NCI-H1694 treated with DMSO at 0.1 percent for 48 hours (cell line): ENCODE measurements around the gene RNU6-9.
"Not testable (repeated sequence)": the region's sequence is repeated elsewhere in the genome, so short reads cannot be mapped to it uniquely, and the experiment has no call there.

Source experiments
- DNase-seq: peaks from one replicate; lab custom pipeline; 2025; lab: John Stamatoyannopoulos, UW

Gene RNU6-9

DNA sequence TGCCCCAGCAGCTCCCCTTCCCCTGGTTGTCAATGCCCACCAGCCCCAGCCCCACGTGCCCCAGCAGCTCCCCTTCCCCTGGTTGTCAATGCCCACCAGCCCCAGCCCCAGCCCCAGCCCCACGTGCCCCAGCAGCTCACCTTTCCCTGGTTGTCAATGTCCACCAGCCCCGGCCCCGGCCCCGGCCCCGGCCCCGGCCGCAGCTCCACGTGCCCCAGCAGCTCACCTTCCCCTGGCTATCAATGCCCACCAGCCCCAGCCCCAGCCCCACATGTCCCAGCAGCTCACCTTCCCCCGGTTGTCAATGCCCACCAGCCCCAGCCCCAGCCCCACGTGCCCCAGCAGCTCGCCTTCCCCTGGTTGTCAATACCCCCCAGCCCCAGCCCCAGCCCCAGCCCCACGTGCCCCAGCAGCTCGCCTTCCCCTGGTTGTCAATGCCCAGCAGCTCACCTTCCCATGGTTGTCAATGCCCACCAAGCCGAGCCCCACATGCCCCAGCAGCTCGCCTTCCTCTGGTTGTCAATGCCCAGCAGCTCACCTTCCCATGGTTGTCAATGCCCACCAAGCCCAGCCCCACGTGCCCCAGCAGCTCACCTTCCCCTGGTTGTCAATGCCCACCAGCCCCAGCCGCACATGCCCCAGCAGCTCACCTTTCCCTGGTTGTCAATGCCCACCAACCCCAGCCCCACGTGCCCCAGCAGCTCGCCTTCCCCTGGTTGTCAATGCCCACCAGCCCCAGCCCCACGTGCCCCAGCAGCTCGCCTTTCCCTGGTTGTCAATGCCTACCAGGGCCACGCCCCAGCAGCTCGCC lies 14.3 kb upstream of the RNU6-9 start:
- not testable (repeated sequence) for DNase-seq

DNA sequence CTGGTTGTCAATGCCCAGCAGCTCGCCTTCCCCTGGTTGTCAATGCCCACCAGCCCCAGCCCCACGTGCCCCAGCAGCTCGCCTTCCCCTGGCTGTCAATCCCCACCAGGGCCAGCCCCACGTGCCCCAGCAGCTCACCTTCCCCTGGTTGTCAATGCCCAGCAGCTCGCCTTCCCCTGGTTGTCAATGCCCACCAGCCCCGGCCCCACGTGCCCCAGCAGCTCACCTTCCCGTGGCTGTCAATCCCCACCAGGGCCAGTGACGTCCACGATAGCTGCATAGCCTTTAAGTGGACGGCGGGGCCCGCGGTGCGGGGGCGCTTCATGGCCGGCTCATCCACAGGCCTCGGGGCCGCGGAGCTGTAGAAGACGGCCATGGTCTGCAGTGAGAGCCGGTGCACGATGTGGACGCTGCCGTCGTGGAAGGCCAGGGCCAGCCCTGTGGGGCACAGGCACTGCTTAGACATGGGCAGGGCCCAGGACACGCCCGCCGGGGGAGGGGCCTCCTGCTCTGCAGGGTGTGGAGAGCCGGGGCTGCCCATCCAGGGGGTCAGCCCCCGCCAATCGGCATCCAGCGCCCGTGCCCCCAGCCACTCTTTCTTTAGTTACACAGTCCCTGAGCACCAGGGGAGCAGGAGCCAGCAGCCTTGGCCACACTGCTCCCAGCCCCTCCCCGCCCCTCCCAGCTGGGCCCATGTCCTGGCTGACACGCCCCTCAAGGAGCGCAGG lies 13.4 kb upstream of the RNU6-9 start:
- DNase-seq, result no peak

DNA sequence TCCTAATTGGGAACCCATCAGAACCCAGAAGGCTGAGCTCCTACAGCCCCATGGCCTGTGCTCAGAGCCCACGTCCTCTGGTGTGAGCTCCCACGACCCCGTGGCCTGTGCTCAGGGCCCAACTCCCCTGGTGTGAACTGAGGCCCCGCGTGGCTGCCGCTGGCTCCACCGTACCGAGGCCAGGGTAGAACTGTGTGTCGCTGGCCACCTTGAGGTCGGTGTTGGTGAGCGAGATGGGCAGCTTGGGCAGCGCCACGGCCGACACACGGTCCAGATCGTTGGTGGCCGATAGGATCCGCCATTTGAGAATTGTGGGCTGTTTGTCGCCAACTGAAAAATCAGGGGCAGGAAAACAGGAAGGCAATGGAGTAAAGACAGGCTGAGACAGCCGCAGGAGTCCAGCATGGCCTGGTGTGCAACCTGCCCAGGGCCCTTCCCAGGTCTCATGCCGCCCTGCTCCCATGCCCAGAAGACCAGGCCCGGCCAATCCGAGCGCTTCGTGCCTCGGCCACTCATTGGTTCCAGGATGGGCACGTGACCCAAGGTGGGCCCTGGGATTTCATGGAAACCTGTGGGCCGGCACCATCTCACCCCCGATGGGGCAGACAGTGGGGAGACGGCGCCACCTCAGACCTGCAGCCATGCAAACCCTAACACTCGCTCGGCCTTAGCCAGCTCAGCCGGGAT lies 11.8 kb upstream of the RNU6-9 start:
- no peak for DNase-seq

DNA sequence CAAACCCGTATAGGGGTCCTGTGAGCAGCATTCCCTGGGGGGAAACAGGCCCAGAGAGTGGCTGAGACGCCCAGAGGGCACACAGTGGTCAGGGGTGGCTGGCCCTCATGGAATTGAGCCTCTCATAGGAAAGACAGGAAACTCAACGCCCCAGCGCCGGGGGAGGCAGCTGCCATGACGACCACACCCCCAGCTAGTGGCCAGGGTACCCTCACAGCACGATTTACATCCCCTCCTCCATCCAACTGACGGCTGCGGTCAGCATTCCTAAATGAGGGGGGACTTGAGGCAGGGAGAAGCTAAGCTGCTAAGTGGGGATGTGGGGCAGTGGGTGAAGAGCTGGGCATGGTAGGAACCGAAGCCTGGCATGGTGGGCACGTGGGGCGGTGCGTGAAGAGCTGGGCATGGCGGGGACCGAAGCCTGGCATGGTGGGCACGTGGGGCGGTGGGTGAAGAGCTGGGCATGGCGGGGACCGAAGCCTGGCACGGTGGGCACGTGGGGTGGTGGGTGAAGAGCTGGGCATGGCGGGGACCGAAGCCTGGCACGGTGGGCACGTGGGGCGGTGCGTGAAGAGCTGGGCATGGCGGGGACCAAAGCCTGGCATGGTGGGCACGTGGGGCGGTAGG lies 10.3 kb upstream of the RNU6-9 start:
- DNase-seq, result no peak

DNA sequence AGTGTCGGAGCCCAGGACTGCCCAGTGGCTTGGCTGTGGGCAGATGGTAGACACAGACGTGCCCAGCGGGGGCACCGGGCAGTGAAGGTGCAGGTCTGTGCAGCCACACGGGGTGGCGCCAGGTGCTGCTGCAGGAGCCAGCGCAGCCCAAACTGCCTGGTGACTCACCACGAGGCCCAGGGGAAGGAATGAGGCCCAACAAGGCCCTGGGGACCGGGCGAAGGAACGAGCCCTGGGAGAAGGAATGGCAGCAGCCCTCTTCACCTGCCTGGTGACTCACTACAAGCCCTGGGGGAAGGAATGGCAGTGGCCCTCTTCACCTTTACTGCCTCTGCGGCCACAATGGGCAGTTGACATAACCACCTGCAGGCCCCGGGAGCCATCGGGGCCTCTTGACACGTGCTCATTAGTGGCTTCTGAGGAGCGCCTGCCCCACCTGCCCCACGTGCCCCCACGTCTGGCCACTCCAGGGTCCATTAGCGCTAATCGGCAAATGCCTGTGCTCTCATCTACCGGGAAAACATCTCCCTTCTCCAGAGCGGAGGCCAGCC lies 9.5 kb upstream of the RNU6-9 start:
- DNase-seq, result no peak

DNA sequence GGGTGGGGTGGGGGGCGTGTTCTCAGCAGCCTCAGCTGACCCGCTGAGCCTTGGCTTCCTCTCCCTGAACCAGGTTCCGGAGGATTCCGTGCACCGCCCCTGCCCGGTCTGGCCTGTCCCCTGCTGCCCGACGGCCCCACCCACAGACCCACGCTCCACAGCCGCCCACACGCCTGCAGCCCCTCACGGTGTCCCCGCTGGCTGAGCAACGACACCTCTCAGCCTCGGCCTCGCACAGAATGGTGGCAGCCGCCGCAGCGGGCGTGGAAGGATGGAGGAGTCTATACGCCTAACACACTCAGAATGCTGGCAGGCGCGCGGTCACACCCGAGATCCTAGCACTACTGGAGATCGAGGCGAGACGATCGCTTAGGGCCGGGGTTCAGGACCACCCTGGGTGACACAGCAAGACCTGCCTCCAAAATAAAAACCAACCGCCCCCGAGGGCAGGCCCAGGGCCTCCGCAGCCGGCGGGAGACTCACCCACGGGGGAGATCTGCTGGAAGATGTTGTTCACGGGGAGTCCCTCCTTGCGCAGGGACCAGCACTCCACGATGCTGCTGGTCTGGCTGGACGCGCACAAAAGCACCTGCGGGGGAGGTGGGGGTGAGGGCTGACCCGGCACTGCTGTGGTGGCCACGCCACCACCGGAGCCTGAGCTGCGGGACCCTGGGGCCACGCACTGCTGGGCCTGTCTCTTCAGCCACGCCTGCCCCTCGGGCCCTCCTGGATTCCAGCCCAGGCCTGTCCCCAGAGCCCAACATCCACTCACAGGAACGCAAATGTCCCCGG lies 8.7 kb upstream of the RNU6-9 start:
- DNase-seq, result no peak

DNA sequence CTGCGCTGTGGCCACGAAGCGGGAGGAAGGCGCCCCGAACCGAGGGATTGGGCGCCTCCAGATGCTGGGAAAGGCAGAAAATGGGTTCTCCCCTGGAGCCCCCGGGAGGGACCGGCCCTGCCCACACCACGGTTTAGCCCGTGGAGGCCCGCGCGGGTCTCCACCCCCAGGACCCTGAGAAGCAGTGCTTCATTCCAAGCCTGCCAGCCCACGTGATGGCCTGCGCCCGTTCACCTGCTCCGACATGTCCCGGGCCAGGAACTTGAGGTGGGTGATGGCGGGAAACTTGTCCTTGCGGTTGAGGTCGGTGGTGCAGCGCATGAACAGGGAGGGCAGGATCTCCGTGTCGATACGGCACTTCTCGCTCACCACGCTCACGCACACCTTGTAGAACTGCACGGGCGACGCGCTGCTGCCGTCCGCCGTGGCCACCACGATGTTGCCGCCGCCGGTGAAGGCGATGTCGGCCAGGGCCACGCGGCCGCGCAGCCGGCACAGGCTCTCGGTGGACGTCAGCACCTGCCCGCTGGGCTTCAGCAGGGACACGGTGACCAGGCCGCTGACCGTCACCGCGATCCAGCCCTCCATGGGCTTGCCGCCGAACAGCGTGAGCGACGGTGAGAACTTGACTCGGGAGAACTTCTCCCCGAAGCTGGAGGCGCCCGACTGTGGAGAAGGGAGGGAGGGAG lies 7.6 kb upstream of the RNU6-9 start:
- no peak for DNase-seq

DNA sequence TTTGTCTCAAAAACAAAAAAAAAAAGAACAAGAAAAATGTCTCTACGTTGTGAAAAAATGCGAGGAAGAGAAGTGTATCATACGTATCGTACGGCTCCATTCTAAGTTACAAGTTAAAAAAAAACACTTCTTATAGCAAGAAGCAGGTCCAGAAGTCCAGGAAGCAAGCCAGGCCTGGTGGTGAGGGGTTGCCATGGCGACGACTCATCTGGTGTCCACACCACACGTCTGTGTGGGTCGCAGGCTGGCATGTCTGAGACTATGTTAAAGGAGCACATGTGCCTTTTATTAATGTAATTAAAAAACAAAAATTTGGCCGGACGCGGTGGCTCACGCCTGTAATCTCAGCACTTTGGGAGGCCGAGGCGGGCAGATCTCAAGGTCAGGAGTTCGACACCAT lies 6.2 kb upstream of the RNU6-9 start:
- no peak for DNase-seq

DNA sequence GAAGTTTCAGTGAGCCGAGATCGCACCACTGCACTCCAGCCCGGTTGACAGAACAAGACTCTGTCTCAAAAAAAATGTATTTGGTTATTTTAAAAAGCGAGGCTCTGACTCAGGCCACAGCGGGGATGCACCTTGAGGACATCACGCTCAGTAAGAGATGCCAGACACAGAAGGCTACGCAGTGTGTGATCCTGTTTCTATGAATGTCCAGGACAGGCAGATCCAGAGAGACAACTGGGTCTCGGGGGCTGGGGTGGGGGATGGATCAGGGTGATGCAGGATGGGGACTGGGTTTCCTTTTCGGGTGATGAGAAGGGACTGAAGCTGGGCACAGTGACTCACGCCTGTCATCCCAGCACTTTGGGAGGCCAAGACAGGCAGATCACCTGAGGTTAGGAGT lies 5.7 kb upstream of the RNU6-9 start:
- no peak for DNase-seq

DNA sequence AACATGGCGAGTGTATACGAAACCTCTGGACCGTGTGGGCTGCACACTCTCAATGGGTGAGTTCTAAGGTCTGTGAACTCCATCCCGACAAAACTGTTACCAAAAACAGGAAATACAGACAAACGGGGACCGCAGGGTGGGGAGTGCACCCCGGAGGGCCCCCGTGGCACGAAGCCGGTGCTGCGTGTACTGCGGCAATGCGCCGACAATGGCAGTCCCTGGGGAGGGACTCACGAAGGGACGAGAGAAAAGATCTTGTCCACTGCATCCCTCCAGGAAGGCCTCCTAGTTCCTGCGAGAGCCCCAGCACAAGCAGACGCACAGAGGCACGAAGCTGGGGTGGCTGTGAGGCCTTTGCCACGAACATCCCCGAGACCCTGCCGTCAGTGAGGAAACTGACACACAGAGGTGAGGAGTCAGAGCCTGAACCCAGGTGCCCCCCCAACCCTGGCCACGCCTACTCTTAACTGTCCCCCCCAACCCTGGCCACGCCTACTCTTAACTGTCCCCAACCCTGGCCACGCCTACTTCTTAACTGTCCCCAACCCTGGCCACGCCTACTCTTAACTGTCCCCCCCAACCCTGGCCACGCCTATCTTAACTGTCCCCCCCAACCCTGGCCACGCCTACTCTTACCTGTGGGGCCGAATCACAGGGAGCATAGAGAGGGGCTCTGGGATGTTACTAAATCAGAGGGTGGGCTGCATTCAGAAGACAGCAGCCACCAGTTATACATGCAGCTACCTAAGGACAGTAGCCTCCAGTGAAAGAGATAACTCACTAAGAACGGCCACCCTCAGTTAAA lies 4.5 kb upstream of the RNU6-9 start:
- DNase-seq, result no peak

DNA sequence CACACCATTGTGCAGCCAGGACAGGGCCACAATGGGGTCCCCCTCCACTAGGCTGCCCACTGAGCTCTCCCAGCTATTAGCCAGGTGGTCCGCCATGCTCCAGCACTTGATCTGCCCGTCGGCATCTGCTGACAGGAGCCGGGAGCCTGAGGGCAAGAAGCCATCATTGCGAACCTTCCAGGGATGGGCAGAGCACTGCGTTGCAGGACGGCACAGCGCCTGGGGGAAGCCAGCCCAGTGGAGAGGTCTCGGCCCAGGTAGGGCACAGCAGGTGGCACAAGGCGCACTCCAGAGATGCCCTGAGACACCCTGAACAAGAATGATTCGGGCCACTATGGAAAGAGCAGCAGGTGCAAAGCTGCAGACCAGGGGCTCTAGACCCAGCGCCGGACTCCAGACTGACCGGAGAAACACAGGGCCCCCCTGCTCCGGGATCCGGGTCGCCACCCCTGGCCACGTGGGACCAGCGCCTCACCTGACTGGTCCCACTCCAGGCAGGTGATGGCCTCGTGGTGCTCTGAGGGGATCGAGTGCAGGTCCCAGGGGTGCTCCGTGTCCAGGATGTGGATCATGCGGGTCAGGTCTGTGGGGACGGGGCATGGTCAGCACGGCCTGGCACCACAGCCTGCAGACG lies 3.5 kb upstream of the RNU6-9 start:
- no peak for DNase-seq

DNA sequence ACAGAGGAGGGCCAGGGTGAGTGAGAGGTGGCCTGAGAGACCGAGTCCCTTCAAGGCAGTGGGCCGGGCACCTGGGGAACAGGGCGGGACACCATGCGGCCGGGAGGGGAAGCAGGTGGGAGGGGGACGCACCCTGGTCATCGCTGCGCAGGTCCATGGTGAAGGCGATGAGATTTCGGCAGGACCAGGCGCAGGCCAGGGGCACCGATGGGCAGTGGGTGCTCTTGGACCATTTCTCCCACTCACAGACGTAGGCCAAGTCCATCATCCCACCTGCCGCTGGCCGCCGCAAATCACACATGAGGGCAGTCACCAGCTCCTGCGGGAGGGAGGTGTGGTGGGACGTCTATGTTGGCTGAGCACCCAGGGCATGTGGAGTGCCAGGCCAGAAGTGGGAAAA lies 2.5 kb upstream of the RNU6-9 start:
- no peak for DNase-seq

DNA sequence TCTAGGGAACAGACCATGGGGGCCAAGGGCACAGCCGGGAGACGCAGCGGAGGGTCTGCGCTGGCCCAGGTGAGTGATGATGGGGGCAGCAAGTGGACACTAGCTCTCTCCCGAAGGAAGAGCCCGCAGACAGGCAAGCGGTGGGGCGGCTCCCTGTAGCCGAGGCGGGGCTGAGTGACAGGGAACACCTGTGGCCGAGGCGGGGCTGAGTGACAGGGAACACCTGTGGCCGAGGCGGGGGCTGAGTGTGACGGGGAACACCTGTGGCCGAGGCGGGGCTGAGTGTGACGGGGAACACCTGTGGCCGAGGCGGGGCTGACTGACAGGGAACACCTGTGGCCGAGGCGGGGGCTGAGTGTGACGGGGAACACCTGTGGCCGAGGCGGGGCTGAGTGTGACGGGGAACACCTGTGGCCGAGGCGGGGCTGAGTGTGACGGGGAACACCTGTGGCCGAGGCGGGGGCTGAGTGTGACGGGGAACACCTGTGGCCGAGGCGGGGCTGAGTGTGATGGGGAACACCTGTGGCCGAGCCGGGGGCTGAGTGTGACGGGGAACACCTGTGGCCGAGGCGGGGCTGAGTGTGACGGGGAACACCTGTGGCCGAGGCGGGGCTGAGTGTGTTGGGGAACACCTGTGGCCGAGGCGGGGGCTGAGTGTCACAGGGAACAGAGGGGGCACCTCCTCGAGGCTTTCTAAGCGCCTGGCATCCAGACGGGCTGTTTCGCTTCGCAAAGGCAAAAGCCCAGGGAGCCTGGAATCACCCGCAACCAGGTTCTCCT lies 1.7 kb upstream of the RNU6-9 start:
- DNase-seq, result not testable (repeated sequence)

DNA sequence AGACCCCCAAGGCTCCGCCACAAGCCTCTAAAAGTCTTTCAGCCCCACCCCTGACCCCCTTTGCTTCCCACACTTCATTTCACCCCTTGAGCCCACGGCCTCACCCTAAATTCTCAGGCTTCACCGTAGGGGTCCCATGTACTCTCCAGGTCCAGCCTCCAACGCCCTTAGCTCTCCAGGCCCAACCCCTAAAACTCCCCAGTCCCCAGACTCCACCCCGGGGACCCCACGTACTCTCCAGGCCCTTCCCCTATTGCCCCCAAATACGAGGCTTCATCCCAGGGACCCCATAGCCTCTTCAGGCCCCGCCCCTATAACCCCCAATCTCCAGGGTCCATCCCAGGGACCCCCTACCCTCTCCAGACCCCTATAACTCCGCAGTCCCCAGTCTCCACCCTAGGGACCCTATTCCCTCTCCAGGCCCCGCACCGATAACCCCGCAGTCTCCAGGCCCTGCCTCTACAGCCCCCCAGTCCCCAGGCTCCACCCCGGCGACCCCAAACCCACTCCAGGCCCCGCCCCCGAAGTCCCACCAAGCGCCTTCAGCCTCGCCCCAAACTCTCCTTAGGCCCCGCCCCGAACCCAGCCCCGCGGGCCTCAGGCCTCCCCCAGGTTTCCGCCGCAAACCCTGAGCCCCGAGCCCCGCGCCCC lies 916 bp upstream of the RNU6-9 start:
- no peak for DNase-seq

DNA sequence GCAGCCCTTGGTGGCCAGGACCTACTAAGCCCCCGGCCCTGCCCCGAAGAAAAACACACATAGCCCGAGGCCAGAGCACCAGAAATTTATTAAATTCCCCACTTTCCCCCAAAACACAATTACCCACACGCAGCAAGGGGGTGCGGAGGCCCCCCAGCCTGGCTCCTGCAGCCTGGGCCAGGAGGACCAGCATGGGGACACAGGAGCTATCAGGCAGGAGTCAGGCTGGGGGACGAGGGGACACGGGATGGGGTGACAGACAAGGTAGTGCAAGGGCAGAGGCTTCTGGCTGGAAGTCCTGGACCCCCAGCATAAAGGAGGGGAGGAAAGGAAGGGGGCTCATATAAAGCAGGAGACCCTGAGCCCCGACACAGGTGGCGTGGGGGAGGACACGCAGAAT lies 3.1 kb downstream of the RNU6-9 start:
- DNase-seq, result no peak

DNA sequence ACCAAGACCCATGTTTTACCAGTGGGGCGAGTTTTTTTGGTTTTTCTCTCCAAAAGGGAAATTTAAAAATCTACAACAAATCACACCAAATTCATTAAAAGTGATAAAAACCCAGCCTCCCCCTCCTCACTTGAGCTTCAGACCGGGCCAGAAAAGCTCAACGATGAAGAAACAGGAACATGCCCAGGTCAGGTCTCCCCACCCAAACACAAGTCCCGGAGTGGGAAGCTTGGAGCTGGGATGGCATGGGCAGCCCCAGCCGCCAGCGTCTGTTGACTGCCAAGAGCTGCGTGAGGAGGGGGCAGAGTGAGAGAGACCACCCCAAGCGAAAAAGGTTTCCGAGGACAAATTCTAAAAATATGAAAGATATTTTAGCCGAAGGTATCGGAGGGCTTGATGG lies 3.7 kb downstream of the RNU6-9 start:
- DNase-seq, result no peak

DNA sequence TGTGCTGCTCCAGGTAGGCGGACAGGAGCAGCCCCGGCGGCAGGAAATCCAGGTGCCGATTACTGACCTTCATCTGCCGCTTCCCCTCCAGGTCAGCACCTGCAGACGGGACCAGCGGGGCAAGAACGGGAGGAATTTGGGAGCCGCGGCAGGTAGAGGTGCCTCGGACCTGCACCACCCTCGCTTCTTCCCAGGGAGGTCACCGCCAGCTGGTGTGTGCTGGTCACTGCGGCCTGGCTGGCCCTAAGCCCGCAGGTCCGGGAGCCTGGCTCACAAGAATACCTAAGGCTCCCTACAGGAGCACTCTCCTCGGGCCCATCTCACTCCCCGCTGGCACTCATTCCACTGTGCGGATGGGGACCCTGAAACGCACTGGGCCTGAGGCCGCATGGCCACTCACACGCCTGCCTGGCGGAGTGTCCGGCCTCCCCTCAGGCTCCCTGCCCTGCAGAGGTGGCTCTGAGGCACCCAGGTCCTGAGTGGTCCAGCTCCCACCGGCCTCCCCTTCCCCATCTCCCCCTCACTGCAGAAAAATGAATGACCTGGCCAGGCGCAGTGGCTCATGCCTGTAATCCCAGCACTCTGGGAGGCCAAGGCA lies 4.3 kb downstream of the RNU6-9 start:
- DNase-seq, result no peak

DNA sequence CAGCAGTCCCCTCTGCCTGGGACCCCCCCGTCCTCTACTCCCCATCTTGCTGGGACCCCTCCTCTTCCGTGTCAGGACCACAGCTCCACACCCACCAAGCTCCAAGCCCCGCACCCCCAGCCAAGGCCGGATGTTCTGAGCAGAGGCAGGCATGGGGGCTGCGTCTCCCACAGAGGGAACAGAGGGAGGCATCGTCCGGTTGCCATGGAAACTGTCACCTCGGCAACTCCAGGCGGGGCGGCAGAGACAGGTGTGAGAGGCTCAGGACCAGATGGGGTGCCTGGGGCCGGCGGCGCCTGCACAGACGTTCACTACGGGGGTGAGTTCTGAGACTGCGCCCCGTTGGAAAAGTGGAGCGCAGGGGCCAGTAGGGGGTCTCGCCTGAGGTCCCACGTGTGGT lies 5.4 kb downstream of the RNU6-9 start:
- peak; percentile 61 for DNase-seq
